ENCODE results near the gene TMEM8B. TPM values are rescaled to one million over a fixed set of nuclear protein-coding genes. Genes with fewer than 3 reads are reported as not detected.

TMEM8B gene
- polyA plus RNA-seq, 1 of the 3 experiments (the other 2 are of a cell fraction), result 5.8 TPM

DNA sequence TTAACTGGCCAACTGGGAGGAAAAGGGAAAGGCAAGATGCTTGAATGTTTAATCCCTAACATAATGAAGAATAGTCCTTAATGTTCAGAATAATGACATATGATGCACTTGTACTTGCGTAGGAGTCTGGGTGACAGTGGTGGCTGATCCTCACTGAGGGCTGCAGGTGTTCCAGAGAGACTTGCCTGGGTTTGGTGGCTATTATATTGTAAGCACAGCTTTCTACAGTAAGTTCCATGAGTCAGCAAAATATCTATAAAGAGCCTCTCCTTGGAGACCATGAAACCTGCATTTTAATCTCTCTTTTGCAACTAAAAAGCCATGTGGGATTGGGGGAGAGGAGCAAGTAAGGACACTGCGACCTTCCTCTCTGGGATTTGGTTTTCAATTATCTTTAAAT lies 39.5 kb upstream of the TMEM8B start:
- H3K79me2 ChIP-seq (ENCODE audit: insufficient read depth), result no peaks in the 10 kb centered on the region
- peaks cover 0 to 3% of the 10 kb centered on the region in 2 experiments for H3K36me3 ChIP-seq (replicated peaks in 1 of 2; ENCODE audit: control insufficient read depth in 1 of 2, insufficient read depth in 2 of 2, low read length in 1 of 2)
- no peak overlapping the region for H3K27ac ChIP-seq (ENCODE audit: low read depth in 2 of 2, low read length in 1 of 2)
- no peaks in the 10 kb centered on the region for H4K20me1 ChIP-seq (ENCODE audit: insufficient read depth)
- H3K4me3 ChIP-seq (ENCODE audit: low read depth in 2 of 2, low read length in 1 of 2), result no peak overlapping the region
- no peak overlapping the region for H2AFZ ChIP-seq (ENCODE audit: low read depth)
- no peak overlapping the region for H3K9ac ChIP-seq
- H3K9me2 ChIP-seq, result no peaks in the 10 kb centered on the region
- peaks cover 4% of the 10 kb centered on the region for H3F3A ChIP-seq (replicated peaks; ENCODE audit: insufficient read depth)
- H3K27me3 ChIP-seq (ENCODE audit: insufficient read depth), result no peaks in the 10 kb centered on the region
- H3K4me1 ChIP-seq (ENCODE audit: control insufficient read depth in 1 of 2, insufficient read depth in 2 of 2, low read depth in 1 of 2, low read length in 1 of 2), result peaks cover 0 to 12% of the 10 kb centered on the region in 2 experiments; a peak in 1 of 4 replicates
- H3K9me3 ChIP-seq, result no peaks in the 10 kb centered on the region
- no peak overlapping the region for H3K4me2 ChIP-seq
- POLR2A ChIA-PET, result no interaction called here
- 95% methylated on average over 2 of the region's 2 CpGs for WGBS (ENCODE audit: low lambda C conversion rate)
- CTCF ChIA-PET, result interaction anchor here (0.8 to 6.5 kb wide), 57 partner anchors 7 to 234 kb away, joined by 3 to 136 read pairs (median 7); partner anchors contain the start of genes CCDC107, CREB3, FAM221B and GBA2
- TF ChIP-seq SIN3A (IDR thresholded peaks at IDR 0.05; ENCODE audit: borderline replicate concordance, low read depth, low read length) (no peak), RXRA (IDR thresholded peaks at IDR 0.05; ENCODE audit: borderline replicate concordance, low read depth) (no peak), SMC3 (IDR thresholded peaks at IDR 0.05; ENCODE audit: low read depth, low read length) (no peak), FOSL2 (IDR thresholded peaks at IDR 0.05; ENCODE audit: borderline replicate concordance, low read depth) (no peak), RAD21 (IDR thresholded peaks at IDR 0.05; ENCODE audit: low read length) (no peak), YY1 (IDR thresholded peaks at IDR 0.05; ENCODE audit: low read depth) (no peak), NRF1 (IDR thresholded peaks at IDR 0.05; ENCODE audit: low read depth, low read length) (no peak), NFIC (IDR thresholded peaks at IDR 0.05; ENCODE audit: borderline replicate concordance) (no peak), RFX5 (IDR thresholded peaks at IDR 0.05; ENCODE audit: low read length) (no peak), RCOR1 (IDR thresholded peaks at IDR 0.05; ENCODE audit: low read length) (no peak), CHD2 (IDR thresholded peaks at IDR 0.05; ENCODE audit: low read length, partially characterized antibody) (no peak), GATA2 (CRISPR knock-in tag; IDR thresholded peaks at IDR 0.05) (no peak), FOXM1 (IDR thresholded peaks at IDR 0.05; ENCODE audit: low read depth) (no peak), JUND (IDR thresholded peaks at IDR 0.05) (no peak), TEAD4 (IDR thresholded peaks at IDR 0.05; ENCODE audit: borderline replicate concordance, insufficient read depth) (no peak), FOXJ3 (CRISPR knock-in tag; IDR thresholded peaks at IDR 0.05) (no peak)
- TF ChIP-seq, protein P1, sequence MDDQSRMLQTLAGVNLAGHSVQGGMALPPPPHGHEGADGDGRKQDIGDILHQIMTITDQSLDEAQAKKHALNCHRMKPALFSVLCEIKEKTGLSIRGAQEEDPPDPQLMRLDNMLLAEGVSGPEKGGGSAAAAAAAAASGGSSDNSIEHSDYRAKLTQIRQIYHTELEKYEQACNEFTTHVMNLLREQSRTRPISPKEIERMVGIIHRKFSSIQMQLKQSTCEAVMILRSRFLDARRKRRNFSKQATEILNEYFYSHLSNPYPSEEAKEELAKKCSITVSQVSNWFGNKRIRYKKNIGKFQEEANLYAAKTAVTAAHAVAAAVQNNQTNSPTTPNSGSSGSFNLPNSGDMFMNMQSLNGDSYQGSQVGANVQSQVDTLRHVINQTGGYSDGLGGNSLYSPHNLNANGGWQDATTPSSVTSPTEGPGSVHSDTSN (IDR thresholded peaks at IDR 0.05), result no peak
- TF ChIP-seq, protein P2, sequence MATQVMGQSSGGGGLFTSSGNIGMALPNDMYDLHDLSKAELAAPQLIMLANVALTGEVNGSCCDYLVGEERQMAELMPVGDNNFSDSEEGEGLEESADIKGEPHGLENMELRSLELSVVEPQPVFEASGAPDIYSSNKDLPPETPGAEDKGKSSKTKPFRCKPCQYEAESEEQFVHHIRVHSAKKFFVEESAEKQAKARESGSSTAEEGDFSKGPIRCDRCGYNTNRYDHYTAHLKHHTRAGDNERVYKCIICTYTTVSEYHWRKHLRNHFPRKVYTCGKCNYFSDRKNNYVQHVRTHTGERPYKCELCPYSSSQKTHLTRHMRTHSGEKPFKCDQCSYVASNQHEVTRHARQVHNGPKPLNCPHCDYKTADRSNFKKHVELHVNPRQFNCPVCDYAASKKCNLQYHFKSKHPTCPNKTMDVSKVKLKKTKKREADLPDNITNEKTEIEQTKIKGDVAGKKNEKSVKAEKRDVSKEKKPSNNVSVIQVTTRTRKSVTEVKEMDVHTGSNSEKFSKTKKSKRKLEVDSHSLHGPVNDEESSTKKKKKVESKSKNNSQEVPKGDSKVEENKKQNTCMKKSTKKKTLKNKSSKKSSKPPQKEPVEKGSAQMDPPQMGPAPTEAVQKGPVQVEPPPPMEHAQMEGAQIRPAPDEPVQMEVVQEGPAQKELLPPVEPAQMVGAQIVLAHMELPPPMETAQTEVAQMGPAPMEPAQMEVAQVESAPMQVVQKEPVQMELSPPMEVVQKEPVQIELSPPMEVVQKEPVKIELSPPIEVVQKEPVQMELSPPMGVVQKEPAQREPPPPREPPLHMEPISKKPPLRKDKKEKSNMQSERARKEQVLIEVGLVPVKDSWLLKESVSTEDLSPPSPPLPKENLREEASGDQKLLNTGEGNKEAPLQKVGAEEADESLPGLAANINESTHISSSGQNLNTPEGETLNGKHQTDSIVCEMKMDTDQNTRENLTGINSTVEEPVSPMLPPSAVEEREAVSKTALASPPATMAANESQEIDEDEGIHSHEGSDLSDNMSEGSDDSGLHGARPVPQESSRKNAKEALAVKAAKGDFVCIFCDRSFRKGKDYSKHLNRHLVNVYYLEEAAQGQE (IDR thresholded peaks at IDR 0.05; ENCODE audit: low read depth, low read length), result no peak
- TF ChIP-seq, protein P3, sequence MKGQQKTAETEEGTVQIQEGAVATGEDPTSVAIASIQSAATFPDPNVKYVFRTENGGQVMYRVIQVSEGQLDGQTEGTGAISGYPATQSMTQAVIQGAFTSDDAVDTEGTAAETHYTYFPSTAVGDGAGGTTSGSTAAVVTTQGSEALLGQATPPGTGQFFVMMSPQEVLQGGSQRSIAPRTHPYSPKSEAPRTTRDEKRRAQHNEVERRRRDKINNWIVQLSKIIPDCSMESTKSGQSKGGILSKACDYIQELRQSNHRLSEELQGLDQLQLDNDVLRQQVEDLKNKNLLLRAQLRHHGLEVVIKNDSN (IDR thresholded peaks at IDR 0.05; ENCODE audit: borderline replicate concordance, low read depth), result no peak
- TF ChIP-seq, protein P4, sequence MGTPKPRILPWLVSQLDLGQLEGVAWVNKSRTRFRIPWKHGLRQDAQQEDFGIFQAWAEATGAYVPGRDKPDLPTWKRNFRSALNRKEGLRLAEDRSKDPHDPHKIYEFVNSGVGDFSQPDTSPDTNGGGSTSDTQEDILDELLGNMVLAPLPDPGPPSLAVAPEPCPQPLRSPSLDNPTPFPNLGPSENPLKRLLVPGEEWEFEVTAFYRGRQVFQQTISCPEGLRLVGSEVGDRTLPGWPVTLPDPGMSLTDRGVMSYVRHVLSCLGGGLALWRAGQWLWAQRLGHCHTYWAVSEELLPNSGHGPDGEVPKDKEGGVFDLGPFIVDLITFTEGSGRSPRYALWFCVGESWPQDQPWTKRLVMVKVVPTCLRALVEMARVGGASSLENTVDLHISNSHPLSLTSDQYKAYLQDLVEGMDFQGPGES (IDR thresholded peaks at IDR 0.05; ENCODE audit: low read depth, low read length), result no peak
- no peak for DNase-seq

Data from SK-N-SH (cell line).